ENCODE data around the gene PLXNB2.

DNA sequence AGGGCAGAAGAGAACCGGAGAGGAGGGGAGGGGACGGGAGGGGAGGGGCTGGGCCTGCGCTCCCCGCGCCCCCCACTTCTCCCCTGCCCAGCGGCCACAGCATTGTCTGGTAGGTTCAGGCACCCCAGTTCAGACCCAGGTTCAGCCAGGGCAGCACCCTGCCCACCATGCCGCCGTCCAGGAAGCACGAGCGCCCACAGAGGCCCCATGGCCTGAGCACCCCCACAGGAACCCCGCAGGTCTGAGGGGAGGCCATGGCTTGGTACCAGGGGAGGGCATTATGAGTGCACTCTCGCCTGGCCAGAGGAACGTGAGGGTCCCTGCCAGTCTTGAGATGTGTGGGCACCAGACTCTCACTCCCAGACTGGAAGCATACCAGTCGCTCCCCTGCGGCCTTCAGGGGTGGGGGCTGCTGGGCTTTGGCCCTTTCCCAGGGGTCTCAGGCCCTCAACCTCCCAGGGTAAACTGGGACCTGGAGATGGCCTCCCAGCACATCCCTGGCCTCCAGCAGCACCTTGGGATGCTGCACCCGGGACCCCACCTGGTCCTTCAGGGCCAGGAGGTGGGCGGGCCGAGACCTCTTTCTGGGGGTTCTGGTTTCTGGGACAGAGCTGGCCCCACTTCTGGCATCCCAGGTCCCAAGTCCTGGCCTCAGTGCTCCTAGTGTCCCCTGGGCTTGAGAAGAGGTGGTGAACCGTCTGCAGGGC, 597 bp upstream of the PLXNB2 start:
- TF ChIP-seq, protein P1, sequence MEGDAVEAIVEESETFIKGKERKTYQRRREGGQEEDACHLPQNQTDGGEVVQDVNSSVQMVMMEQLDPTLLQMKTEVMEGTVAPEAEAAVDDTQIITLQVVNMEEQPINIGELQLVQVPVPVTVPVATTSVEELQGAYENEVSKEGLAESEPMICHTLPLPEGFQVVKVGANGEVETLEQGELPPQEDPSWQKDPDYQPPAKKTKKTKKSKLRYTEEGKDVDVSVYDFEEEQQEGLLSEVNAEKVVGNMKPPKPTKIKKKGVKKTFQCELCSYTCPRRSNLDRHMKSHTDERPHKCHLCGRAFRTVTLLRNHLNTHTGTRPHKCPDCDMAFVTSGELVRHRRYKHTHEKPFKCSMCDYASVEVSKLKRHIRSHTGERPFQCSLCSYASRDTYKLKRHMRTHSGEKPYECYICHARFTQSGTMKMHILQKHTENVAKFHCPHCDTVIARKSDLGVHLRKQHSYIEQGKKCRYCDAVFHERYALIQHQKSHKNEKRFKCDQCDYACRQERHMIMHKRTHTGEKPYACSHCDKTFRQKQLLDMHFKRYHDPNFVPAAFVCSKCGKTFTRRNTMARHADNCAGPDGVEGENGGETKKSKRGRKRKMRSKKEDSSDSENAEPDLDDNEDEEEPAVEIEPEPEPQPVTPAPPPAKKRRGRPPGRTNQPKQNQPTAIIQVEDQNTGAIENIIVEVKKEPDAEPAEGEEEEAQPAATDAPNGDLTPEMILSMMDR (conservative IDR thresholded peaks at IDR 0.05), result no peak
- no peak for TF ChIP-seq EZH2 (IDR thresholded peaks at IDR 0.05; ENCODE audit: low read depth)
